OCI-LY7 (cell line): ENCODE measurements around the gene UGT1A10. TPM values are rescaled to one million over a fixed set of nuclear protein-coding genes. Genes with fewer than 3 reads are reported as not detected.

Source experiments
- BruUV-seq: library from RNA; stranded (reverse); fragments of 400-500 nt; replicated peaks from 2 replicates; lab custom pipeline; 2021; lab: Mats Ljungman, UMichigan
- CTCF ChIA-PET: fragments of 300-600 bp; sonication (Branson Sonifier 250); formaldehyde crosslinking; loops from one replicate; lab custom pipeline; 2022; ENCODE audit warnings: antibody characterized with exemption; ENCODE audit not compliant: unreplicated experiment; lab: Charles Lee
- POLR2A ChIA-PET: fragments of 300-600 bp; sonication (Branson Sonifier 250); formaldehyde crosslinking; loops from one replicate; lab custom pipeline; 2022; ENCODE audit warnings: antibody characterized with exemption; lab: Charles Lee
- DNase-seq: peaks from one replicate; pipeline ENCODE4 v3.0.0-alpha.2; 2015; ENCODE audit warnings: low spot score
- H2AFZ ChIP-seq: fragments of 200-600 bp; sonication (generic), shearing (Covaris generic); 2 replicates; pipeline ENCODE4 v1.6.1; 2014; ENCODE audit warnings: mild to moderate bottlenecking, antibody characterized with exemption, low read length, moderate library complexity
- H3K27ac ChIP-seq: fragments of 200-600 bp; sonication (generic); 2 replicates; pipeline ENCODE4 v1.5.1; 2014; ENCODE audit warnings: mixed run types, low read depth, mild to moderate bottlenecking, moderate library complexity, low read length, inconsistent platforms; ENCODE audit not compliant: poor library complexity, severe bottlenecking
- H3K36me3 ChIP-seq: fragments of 200-600 bp; sonication (generic); 2 replicates; pipeline ENCODE4 v1.6.1; 2014; ENCODE audit warnings: mild to moderate bottlenecking, antibody characterized with exemption, low read length, moderate library complexity, mixed read lengths; ENCODE audit not compliant: insufficient read depth
- H3K4me1 ChIP-seq: fragments of 200-600 bp; sonication (generic); 2 replicates; pipeline ENCODE4 v1.5.1; 2014; ENCODE audit warnings: mild to moderate bottlenecking, low read length; ENCODE audit not compliant: insufficient read depth, poor library complexity, severe bottlenecking
- H3K4me2 ChIP-seq: fragments of 200-600 bp; sonication (generic); 2 replicates; pipeline ENCODE4 v1.6.1; 2014; ENCODE audit warnings: mild to moderate bottlenecking, low read length
- H3K4me3 ChIP-seq: fragments of 200-600 bp; sonication (generic); 2 replicates; pipeline ENCODE4 v1.5.1; 2014; ENCODE audit warnings: mild to moderate bottlenecking, low read depth, low read length; ENCODE audit not compliant: poor library complexity, severe bottlenecking
- H3K79me2 ChIP-seq: fragments of 200-600 bp; sonication (generic); 2 replicates; pipeline ENCODE4 v1.6.1; 2016; ENCODE audit warnings: low read depth, mild to moderate bottlenecking, low read length, moderate library complexity, mixed read lengths; ENCODE audit not compliant: insufficient read depth
- H3K9me2 ChIP-seq: fragments of 200-600 bp; sonication (generic); 2 replicates; pipeline ENCODE4 v1.6.1; 2016; ENCODE audit warnings: mild to moderate bottlenecking, low read length, mixed read lengths; ENCODE audit not compliant: insufficient read depth
- H3K9me3 ChIP-seq: fragments of 200-600 bp; sonication (generic); 2 replicates; pipeline ENCODE4 v1.6.1; 2014; ENCODE audit warnings: mild to moderate bottlenecking, mixed run types, low read length, mixed read lengths
- H4K20me1 ChIP-seq: fragments of 200-600 bp; sonication (generic); 2 replicates; pipeline ENCODE4 v1.6.1; 2014; ENCODE audit warnings: mild to moderate bottlenecking, antibody characterized with exemption, low read length, moderate library complexity, mixed read lengths; ENCODE audit not compliant: insufficient read depth
- EZH2phosphoT487 ChIP-seq: fragments of 200-600 bp; sonication (generic); IDR thresholded peaks from 2 replicates; pipeline ENCODE4 v1.6.1; 2018; ENCODE audit warnings: low read depth, borderline replicate concordance, mild to moderate bottlenecking, mixed run types, antibody characterized with exemption, low read length, moderate library complexity, mixed read lengths
- intact Hi-C: fragments of 100-400 bp; cut with micrococcal nuclease; formaldehyde crosslinking; loops from one replicate; pipeline ENCODE4 v1.10.0; 2022; ENCODE audit not compliant: unreplicated experiment
- total RNA-seq, 2 experiments: library from RNA; depleted of rRNA in 1 of 2; stranded (reverse); fragments of >200 nt in 1 of 2; shearing (Covaris generic) in 1 of 2; gene quantifications; 2 replicates each; pipeline ENCODE4 v1.2.3, GENCODE V29; 2014 to 2022
- TF ChIP-seq, protein P1 (sequence below): fragments of 200-600 bp; sonication (generic); conservative IDR thresholded peaks from 2 replicates; pipeline ENCODE4 v1.5.1; 2014; ENCODE audit warnings: mild to moderate bottlenecking, antibody characterized with exemption, low read length, moderate library complexity, mixed read lengths

UGT1A10 gene
- total RNA-seq, 2 experiments from 2014 or later, result not detected

DNA sequence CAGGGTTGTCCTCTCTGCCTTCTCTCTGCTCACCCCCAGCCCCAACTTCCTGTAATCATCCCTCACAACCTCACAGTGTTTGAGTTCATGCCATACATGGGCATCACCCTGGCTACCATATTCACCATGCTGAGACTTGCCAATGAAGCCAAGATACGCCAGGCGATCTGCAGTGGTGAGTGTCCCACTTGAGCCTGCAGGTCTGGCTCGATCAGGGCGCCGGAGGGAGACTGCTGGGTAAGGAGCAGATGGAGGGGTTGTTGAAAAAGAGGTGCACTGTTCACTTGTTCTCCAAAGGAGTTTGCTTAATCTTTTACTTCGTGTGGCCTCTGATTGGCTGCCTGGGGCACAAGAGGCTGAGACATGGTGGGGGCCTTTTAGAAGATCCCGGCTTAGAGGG is 156.5 kb downstream of the UGT1A10 start:
- DNase-seq, result no peak
- H3K9me2 ChIP-seq, result no peaks in the 10 kb centered on the region
- H3K36me3 ChIP-seq, result no peaks in the 10 kb centered on the region
- no peaks in the 10 kb centered on the region for H3K79me2 ChIP-seq
- intact Hi-C loops, result no loop called here
- TF ChIP-seq, protein P1, sequence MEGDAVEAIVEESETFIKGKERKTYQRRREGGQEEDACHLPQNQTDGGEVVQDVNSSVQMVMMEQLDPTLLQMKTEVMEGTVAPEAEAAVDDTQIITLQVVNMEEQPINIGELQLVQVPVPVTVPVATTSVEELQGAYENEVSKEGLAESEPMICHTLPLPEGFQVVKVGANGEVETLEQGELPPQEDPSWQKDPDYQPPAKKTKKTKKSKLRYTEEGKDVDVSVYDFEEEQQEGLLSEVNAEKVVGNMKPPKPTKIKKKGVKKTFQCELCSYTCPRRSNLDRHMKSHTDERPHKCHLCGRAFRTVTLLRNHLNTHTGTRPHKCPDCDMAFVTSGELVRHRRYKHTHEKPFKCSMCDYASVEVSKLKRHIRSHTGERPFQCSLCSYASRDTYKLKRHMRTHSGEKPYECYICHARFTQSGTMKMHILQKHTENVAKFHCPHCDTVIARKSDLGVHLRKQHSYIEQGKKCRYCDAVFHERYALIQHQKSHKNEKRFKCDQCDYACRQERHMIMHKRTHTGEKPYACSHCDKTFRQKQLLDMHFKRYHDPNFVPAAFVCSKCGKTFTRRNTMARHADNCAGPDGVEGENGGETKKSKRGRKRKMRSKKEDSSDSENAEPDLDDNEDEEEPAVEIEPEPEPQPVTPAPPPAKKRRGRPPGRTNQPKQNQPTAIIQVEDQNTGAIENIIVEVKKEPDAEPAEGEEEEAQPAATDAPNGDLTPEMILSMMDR, result no peak
- TF ChIP-seq EZH2phosphoT487, result no peak
- H2AFZ ChIP-seq, result no peak overlapping the region
- no peak overlapping the region for H3K4me3 ChIP-seq
- ChIA-PET CTCF (no interaction called here), POLR2A (no interaction called here)
- no peaks in the 10 kb centered on the region for H3K9me3 ChIP-seq
- no TSS peak for BruUV-seq
- H3K4me1 ChIP-seq, result no peaks in the 10 kb centered on the region
- no peak overlapping the region for H3K27ac ChIP-seq
- no peak overlapping the region for H3K4me2 ChIP-seq
- H4K20me1 ChIP-seq, result no peaks in the 10 kb centered on the region

DNA sequence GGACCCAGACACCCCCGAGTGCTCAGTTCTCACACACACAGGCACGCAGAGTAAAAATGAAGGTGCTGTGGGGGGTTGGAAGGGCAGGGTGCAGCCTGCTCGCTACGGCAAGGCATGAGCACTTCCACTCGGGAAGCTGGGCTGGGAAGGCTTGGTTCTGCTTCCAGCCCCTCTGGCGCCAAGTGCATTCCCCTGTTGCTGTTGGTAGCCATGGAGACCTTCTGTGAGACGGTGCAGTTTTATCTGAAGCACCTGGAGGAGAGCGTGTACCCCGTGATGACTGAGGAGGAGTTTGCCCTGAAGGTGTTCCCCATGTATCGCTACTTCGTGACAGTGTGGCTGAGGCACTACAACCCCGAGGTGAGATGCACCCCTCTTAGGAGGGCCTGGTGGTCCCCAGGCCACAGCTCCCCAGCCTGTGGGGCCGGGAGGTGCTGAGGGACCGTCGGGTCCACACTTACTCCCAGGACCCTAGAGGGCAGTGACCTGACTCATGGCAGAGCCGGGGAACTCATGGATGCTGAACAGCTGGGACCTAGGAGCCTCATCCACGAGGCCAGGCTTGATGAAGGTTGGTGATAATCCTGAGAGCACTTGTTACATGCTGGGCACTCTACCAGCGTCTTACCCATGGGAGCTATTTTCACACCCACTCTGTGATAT is 157.3 kb downstream of the UGT1A10 start:
- H3K4me1 ChIP-seq, result no peaks in the 10 kb centered on the region
- H3K4me2 ChIP-seq, result no peak overlapping the region
- POLR2A ChIA-PET, result no interaction called here
- CTCF ChIA-PET, result interaction anchor here (0.6 kb wide), 1 partner anchor 1444 kb away, joined by 3 read pairs; no protein-coding TSS in a partner anchor
- H4K20me1 ChIP-seq, result no peaks in the 10 kb centered on the region
- H2AFZ ChIP-seq, result no peak overlapping the region
- no peaks in the 10 kb centered on the region for H3K36me3 ChIP-seq
- H3K9me2 ChIP-seq, result no peaks in the 10 kb centered on the region
- DNase-seq, result no peak
- H3K79me2 ChIP-seq, result no peaks in the 10 kb centered on the region
- H3K9me3 ChIP-seq, result no peaks in the 10 kb centered on the region
- intact Hi-C loops, result no loop called here
- no TSS peak for BruUV-seq
- TF ChIP-seq, protein P1, result no peak
- TF ChIP-seq EZH2phosphoT487, result no peak
- no peak overlapping the region for H3K4me3 ChIP-seq
- no peak overlapping the region for H3K27ac ChIP-seq

DNA sequence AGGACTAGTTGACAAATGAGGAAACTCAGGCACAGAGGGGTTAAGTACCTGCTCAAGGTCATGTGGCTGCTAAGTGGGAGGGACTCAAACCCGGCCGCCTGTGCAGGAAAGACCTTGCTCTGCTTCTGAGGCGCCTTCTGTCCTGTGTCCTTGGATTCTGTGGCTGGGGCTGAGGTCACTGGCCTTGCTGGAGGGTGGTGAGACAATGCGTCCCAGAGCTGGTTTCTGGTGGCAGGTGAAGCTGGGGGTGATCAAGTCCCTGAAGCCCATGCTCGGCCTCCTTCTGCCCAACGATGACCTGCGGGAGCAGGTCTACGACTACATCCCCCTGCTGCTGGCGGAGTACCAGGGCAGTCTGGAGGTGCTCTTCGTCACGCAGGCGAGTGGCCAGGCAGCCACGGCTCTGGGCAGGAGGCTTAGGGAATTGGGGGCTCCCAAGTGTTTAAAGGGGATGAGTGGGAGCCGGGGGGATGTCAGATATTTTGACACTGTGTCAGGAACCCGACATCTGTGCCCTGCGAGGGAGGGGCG is 157.9 kb downstream of the UGT1A10 start:
- Histone ChIP-seq H3K9me3 (no peaks in the 10 kb centered on the region), H2AFZ (no peak overlapping the region), H3K4me2 (no peak overlapping the region), H4K20me1 (no peaks in the 10 kb centered on the region), H3K9me2 (no peaks in the 10 kb centered on the region), H3K36me3 (no peaks in the 10 kb centered on the region), H3K4me1 (no peaks in the 10 kb centered on the region), H3K27ac (no peak overlapping the region), H3K79me2 (no peaks in the 10 kb centered on the region), H3K4me3 (no peak overlapping the region)
- intact Hi-C loops, result no loop called here
- BruUV-seq, result no TSS peak
- DNase-seq, result no peak
- ChIA-PET POLR2A (no interaction called here), CTCF (interaction anchor here (0.6 kb wide), 1 partner anchor 1445 kb away, joined by 3 read pairs; no protein-coding TSS in a partner anchor)
- TF ChIP-seq, protein P1, result no peak
- no peak for TF ChIP-seq EZH2phosphoT487
